GM13977 (cell line): ENCODE measurements around the gene ZNF609.
A peak's percentile ranks its signal among the peaks of the same experiment; 100 is the strongest.

Experiments used
- DNase-seq: peaks from one replicate; pipeline ENCODE4 v3.0.0; 2012; ENCODE audit warnings: low spot score
- CTCF ChIP-seq: IDR thresholded peaks from 2 replicates; pipeline ENCODE4 v1.5.1; 2012; ENCODE audit warnings: mild to moderate bottlenecking, control low read depth; ENCODE audit not compliant: insufficient read depth; ENCODE audit errors: extremely low read depth, missing control alignments
- in situ Hi-C: fragments of 300-500 bp; cut with MboI; formaldehyde crosslinking; loops from one replicate; pipeline ENCODE4 v1.12.0; 2022; ENCODE audit warnings: low sequenced_read_pairs, low pct_unique_long_range_greater_than_20kb, mixed read lengths, inconsistent platforms; ENCODE audit not compliant: unreplicated experiment

The ZNF609 gene

GRCh38 chr15:64443747-64444621 lies 16.4 kb upstream of the ZNF609 start:
- in situ Hi-C loops, result loop anchor here (25.0 kb wide), 1 partner anchor 218 kb away; no protein-coding TSS in a partner anchor
- TF ChIP-seq CTCF, result no peak
- peak; percentile 71 for DNase-seq

- in situ Hi-C loops, result loop anchor here (25.0 kb wide), 1 partner anchor 217 kb away; no protein-coding TSS in a partner anchor
These were observed 15.5 kb upstream of the ZNF609 start for GRCh38 chr15:64444836-64445235.

GRCh38 chr15:64447536-64448315 lies 12.7 kb upstream of the ZNF609 start:
- in situ Hi-C loops, result loop anchor here (25.0 kb wide), 1 partner anchor 215 kb away; no protein-coding TSS in a partner anchor
- TF ChIP-seq CTCF, result no peak
- no peak for DNase-seq

More at GRCh38 chr15:64444836-64445235, 15.5 kb upstream of the ZNF609 start:
- TF ChIP-seq CTCF, result no peak
- no peak for DNase-seq

GRCh38 chr15:64452988-64453688 lies 7.2 kb upstream of the ZNF609 start:
- no peak for TF ChIP-seq CTCF
- no peak for DNase-seq
- in situ Hi-C loops, result no loop called here

- in situ Hi-C loops, result no loop called here
- no peak for TF ChIP-seq CTCF
- DNase-seq, result no peak
These were observed 6.7 kb upstream of the ZNF609 start for GRCh38 chr15:64453689-64454037.

GRCh38 chr15:64454282-64454681 lies 6.1 kb upstream of the ZNF609 start:
- TF ChIP-seq CTCF, result no peak
- no peak for DNase-seq
- in situ Hi-C loops, result no loop called here
